Right cardiac atrium (tissue), 5 donors: ENCODE data around the gene TMEM178B. TPM values are rescaled to one million over a fixed set of nuclear protein-coding genes. Genes with fewer than 3 reads are reported as not detected.
"Not testable (repeated sequence)": the region's sequence is repeated elsewhere in the genome, so short reads cannot be mapped to it uniquely, and the experiment has no call there.

ENCODE experiments used
- ATAC-seq, 2 donors: fragments of 200-7000 bp; cut with Tn5 transposase; one replicate each; pipeline versions ENCODE4 v1.8.0 to v1.9.1; 2020; ENCODE audit warnings: moderate library complexity in 2 of 2, mild to moderate bottlenecking in 1 of 2
- DNase-seq, 3 donors: peaks; one replicate each; pipeline ENCODE4 v3.0.0-alpha.2; 2020
- H3K27ac ChIP-seq: one replicate; pipeline ENCODE4 v1.5.1; 2013; ENCODE audit warnings: mild to moderate bottlenecking, low read length, control low read depth, moderate library complexity
- H3K27me3 ChIP-seq: one replicate; pipeline ENCODE4 v1.6.1; 2013; ENCODE audit not compliant: control insufficient read depth, insufficient read depth
- H3K4me1 ChIP-seq: one replicate; pipeline ENCODE4 v1.6.1; 2013; ENCODE audit warnings: low read length; ENCODE audit not compliant: control insufficient read depth, insufficient read depth
- H3K4me3 ChIP-seq: one replicate; pipeline ENCODE4 v1.5.1; 2013; ENCODE audit warnings: low read length, control low read depth
- H3K9me3 ChIP-seq: one replicate; pipeline ENCODE4 v1.6.1; 2013; ENCODE audit warnings: low read length; ENCODE audit not compliant: control insufficient read depth
- WGBS: extraction: QIAGEN DNeasy Blood & Tissue Kit; methylation state at CpG from one replicate; pipeline ENCODE4 v1.1.7; 2013; 5-methylcytosine and 5-hydroxymethylcytosine counted together
- intact Hi-C, 4 donors: fragments of 100-400 bp; cut with DNase I; formaldehyde crosslinking; loops; one replicate each; pipeline versions ENCODE4 v1.11.0 to v1.14.0; 2022 to 2023
- polyA plus RNA-seq: library from polyadenylated mRNA; stranded (reverse); fragments of 200-250 nt; gene quantifications from one replicate; pipeline ENCODE4 v1.2.3, GENCODE V29; 2013
- total RNA-seq, 4 donors: library from RNA; stranded (reverse); fragmentation: NEBNext Ultra II Directional; extraction: Animal tissue kit (Norgen Biotek cat#: 25700); gene quantifications; one replicate each; pipeline ENCODE4 v1.2.1, GENCODE V29; 2021
- donor health status: healthy with polysubstance abuse.
- donor health status: DM: no; HTN: yes; CAD: no.
- donor health status: DM: no; HTN: no; CAD: no.
- donor health status: DM: no; HTN: yes; CAD: no; lungs with severe emphysema.
- donor health status: DM: yes; HTN: yes; CAD: no.

The TMEM178B gene
- total and polyA plus RNA-seq, 5 donors = 13.3 to 49.6 (median 35.0) TPM

GRCh38 chr7:141397236-141398163 lies 323.6 kb downstream of the TMEM178B start:
- no peaks in the 10 kb centered on the region for H3K27me3 ChIP-seq
- DNase-seq (no peak), ATAC-seq (peak; percentile 63 to 65)
- intact Hi-C loops = no loop called here
- no peaks in the 10 kb centered on the region for H3K9me3 ChIP-seq
- peaks cover 3% of the 10 kb centered on the region for H3K4me1 ChIP-seq
- peak overlapping the region; percentile 42 for H3K27ac ChIP-seq
- 58% methylated on average over 7 of the region's 7 CpGs for WGBS
- H3K4me3 ChIP-seq = no peak overlapping the region

- ATAC-seq (no peak), DNase-seq (no peak)
- H3K4me1 ChIP-seq = peaks cover 3% of the 10 kb centered on the region
- 73% methylated on average over 2 of the region's 2 CpGs for WGBS
- no peaks in the 10 kb centered on the region for H3K27me3 ChIP-seq
- no peak overlapping the region for H3K27ac ChIP-seq
- intact Hi-C loops = no loop called here
- H3K4me3 ChIP-seq = no peak overlapping the region
- no peaks in the 10 kb centered on the region for H3K9me3 ChIP-seq
These were observed 326.5 kb downstream of the TMEM178B start for GRCh38 chr7:141400356-141400755.

DNA sequence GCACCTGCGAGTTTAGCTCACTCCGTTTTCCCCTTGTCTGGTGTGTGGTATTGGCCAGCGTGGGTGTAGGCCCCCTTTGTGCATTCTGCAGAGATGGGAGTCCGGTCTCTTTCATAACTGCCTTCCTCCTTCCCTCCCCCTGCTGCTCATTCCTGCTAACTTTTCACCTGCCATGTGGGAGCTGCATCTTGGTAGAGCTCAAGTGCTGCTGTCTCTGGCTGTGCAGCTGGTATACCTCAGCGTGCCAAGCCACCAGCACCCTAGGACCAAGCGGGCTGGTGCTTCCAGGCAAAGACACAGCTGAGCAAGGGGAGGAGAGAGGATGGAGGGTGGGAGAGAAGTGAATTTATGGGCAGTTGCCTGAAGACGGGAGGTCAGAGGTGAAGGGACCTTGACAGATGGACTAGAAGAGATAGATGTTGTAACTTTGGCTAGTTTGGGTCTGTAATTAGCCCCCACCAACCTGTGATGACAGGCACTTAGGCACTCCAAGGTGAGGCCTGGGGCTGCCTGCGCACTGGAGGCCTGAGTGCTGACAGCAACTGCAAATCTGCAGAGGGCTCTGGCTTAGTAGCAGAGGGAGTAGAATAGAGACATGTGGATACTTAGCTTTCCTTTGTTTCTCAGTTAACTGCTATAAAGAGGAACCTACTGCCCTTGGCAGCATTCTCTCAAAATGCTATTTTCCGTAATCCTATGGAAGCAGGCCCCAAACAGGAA lies 328.6 kb downstream of the TMEM178B start:
- Histone ChIP-seq H3K4me3 (no peak overlapping the region), H3K27ac (peak overlapping the region; percentile 48), H3K4me1 (peaks cover 3% of the 10 kb centered on the region), H3K27me3 (no peaks in the 10 kb centered on the region), H3K9me3 (no peaks in the 10 kb centered on the region)
- intact Hi-C loops = no loop called here
- peak; percentile 54 to 73 for ATAC-seq
- DNase-seq = no peak
- 59% methylated on average over 9 of the region's 9 CpGs for WGBS

DNA sequence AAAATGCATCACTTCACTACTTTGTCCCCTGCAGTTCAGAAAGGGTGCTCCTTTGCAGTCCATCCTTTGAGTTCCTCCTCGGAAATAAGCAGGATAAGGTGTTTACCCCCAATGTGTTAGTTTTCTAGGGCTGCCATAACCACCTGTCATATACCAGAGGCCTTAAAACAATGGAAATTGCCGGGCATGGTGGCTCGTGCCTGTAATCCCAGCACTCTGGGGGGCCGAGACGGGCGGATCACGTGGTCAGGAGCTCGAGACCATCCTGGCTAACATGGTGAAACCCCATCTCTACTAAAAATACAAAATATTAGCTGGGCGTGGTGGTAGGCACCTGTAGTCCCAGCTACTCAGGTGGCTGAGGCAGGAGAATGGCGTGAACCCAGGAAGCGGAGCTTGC lies 330.0 kb downstream of the TMEM178B start:
- 85% methylated on average over 11 of the region's 11 CpGs for WGBS
- H3K27me3 ChIP-seq, DNase-seq, H3K27ac ChIP-seq, H3K4me1 ChIP-seq, ATAC-seq, H3K9me3 ChIP-seq, H3K4me3 ChIP-seq, intact Hi-C loops: not testable (repeated sequence)

- intact Hi-C loops = no loop called here
These were observed 332.5 kb downstream of the TMEM178B start for GRCh38 chr7:141406347-141406746.

GRCh38 chr7:141407893-141408292 lies 334.0 kb downstream of the TMEM178B start:
- H3K4me1 ChIP-seq = no peaks in the 10 kb centered on the region
- no peak for DNase-seq
- 81% methylated on average over 3 of the region's 3 CpGs for WGBS
- no peak for ATAC-seq
- H3K27me3 ChIP-seq = no peaks in the 10 kb centered on the region
- H3K9me3 ChIP-seq = no peaks in the 10 kb centered on the region
- no peak overlapping the region for H3K27ac ChIP-seq
- intact Hi-C loops = no loop called here
- H3K4me3 ChIP-seq = no peak overlapping the region

More at GRCh38 chr7:141406347-141406746, 332.5 kb downstream of the TMEM178B start:
- H3K9me3 ChIP-seq = no peaks in the 10 kb centered on the region
- DNase-seq = no peak
- no peaks in the 10 kb centered on the region for H3K4me1 ChIP-seq
- ATAC-seq = no peak
- no peaks in the 10 kb centered on the region for H3K27me3 ChIP-seq
- no peak overlapping the region for H3K4me3 ChIP-seq
- no peak overlapping the region for H3K27ac ChIP-seq

- Histone ChIP-seq H3K27me3 (no peaks in the 10 kb centered on the region), H3K27ac (no peak overlapping the region), H3K4me1 (no peaks in the 10 kb centered on the region), H3K9me3 (no peaks in the 10 kb centered on the region), H3K4me3 (no peak overlapping the region)
- DNase-seq (no peak), ATAC-seq (no peak)
- intact Hi-C loops = no loop called here
- WGBS = 42% methylated on average over 3 of the region's 3 CpGs
These were observed 334.6 kb downstream of the TMEM178B start for GRCh38 chr7:141408440-141408839.

- no peaks in the 10 kb centered on the region for H3K4me1 ChIP-seq
- H3K4me3 ChIP-seq = no peak overlapping the region
- H3K9me3 ChIP-seq = no peaks in the 10 kb centered on the region
- 68% methylated on average over 1 of the region's 1 CpG for WGBS
- intact Hi-C loops = no loop called here
- ATAC-seq (no peak), DNase-seq (no peak)
- no peak overlapping the region for H3K27ac ChIP-seq
- H3K27me3 ChIP-seq = no peaks in the 10 kb centered on the region
These were observed 335.4 kb downstream of the TMEM178B start for GRCh38 chr7:141409219-141409618.

DNA sequence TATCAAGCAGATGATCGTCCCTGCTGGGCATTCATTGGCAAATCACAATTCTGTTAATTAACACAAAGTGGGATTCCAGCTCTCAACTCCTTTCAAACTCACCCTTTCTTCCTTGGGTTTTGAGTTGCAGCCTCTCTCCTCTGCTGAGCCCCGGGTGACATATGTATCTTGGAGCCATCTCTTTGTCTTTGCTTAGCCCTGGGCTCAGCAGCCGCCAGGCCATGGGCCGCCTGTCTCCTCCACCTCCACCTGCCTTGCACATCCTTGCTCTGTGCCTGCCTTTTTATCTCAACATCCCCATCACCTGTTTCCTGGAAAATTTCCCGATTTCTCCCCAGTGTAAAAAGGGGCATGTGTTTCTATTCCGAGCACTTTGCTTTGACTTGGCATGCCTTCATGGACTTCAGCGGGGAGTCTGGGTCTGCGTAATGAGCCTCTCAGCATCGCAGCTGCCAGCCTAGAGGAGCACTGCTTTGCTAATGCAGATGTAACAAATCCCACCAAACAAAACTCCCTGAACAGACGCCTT lies 336.0 kb downstream of the TMEM178B start:
- Histone ChIP-seq H3K27me3 (no peaks in the 10 kb centered on the region), H3K9me3 (no peaks in the 10 kb centered on the region), H3K4me1 (no peaks in the 10 kb centered on the region), H3K4me3 (no peak overlapping the region), H3K27ac (no peak overlapping the region)
- ATAC-seq (peak in 1 of 2 donors; percentile 25), DNase-seq (no peak)
- WGBS = 22% methylated on average over 10 of the region's 10 CpGs
- intact Hi-C loops = no loop called here

- intact Hi-C loops = no loop called here
- WGBS = 83% methylated on average over 7 of the region's 7 CpGs
- Histone ChIP-seq H3K4me3 (no peak overlapping the region), H3K4me1 (no peaks in the 10 kb centered on the region), H3K27me3 (no peaks in the 10 kb centered on the region), H3K9me3 (no peaks in the 10 kb centered on the region), H3K27ac (no peak overlapping the region)
- DNase-seq = no peak
- ATAC-seq = no peak
These were observed 336.6 kb downstream of the TMEM178B start for GRCh38 chr7:141410353-141411000.

- no peaks in the 10 kb centered on the region for H3K4me1 ChIP-seq
- 90% methylated on average over 4 of the region's 4 CpGs for WGBS
- ATAC-seq = no peak
- intact Hi-C loops = no loop called here
- no peak overlapping the region for H3K4me3 ChIP-seq
- H3K27ac ChIP-seq = no peak overlapping the region
- H3K27me3 ChIP-seq = no peaks in the 10 kb centered on the region
- no peak for DNase-seq
- no peaks in the 10 kb centered on the region for H3K9me3 ChIP-seq
These were observed 337.3 kb downstream of the TMEM178B start for GRCh38 chr7:141411133-141411532.
